Left ventricle myocardium superior (tissue), 1 donor: ENCODE measurements around the gene DHDDS. TPM values are rescaled to one million over a fixed set of nuclear protein-coding genes. Genes with fewer than 3 reads are reported as not detected.

ENCODE experiments used
- ATAC-seq: fragments of 200-7000 bp; cut with Tn5 transposase; one replicate; pipeline ENCODE4 v1.9.1; 2020; ENCODE audit warnings: mild to moderate bottlenecking, moderate library complexity
- DNase-seq: peaks from one replicate; pipeline ENCODE4 v3.0.0-alpha.2; 2020
- intact Hi-C: fragments of 100-400 bp; cut with micrococcal nuclease; formaldehyde crosslinking; loops from one replicate; pipeline ENCODE4 v1.11.0; 2022
- total RNA-seq: library from RNA; stranded (reverse); fragmentation: NEBNext Ultra II Directional; extraction: Animal tissue kit (Norgen Biotek cat#: 25700); gene quantifications from one replicate; pipeline ENCODE4 v1.2.1, GENCODE V29; 2021
- donor health status: DM: no; HTN: yes; CAD: no; lungs with severe emphysema.

DHDDS gene
- total RNA-seq, 1 donor from 2014 or later, result 29.3 TPM

GRCh38 chr1:26412180-26412840, 19.8 kb upstream of the DHDDS start:
- no peak for ATAC-seq
- intact Hi-C loops, result no loop called here

GRCh38 chr1:26413031-26413430, 19.1 kb upstream of the DHDDS start:
- intact Hi-C loops, result no loop called here
- no peak for ATAC-seq
- no peak for DNase-seq

More at GRCh38 chr1:26412180-26412840, 19.8 kb upstream of the DHDDS start:
- no peak for DNase-seq

DNA sequence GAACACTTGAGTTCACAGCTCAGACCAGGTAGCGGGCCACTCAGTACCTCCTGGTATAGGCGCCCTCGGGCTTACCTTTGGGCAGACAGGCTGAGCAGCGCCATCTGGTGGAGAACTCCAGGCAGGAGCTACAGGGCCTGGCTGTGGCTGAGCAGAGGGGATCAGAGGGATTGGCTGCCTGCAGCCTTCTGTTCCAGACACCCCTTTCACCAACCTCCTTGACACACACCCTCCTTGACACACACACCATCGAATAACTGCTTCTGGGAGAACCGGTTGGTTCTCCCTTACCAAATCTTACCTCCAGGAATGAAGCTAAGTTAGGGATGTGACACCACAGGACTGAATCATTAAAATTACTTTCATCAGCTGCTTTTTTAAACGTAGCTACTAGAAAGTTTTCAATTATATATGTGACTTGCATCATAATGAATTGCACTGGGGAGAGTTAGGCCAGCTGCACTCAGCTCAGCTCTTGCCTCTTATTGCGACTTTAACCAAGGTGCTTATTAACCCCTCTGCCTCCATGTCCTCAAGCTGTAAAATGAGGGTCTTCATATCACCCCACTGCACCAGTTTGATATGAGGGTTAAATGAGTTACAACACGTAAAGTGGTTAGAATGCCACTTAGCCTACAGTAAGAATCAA, 14.9 kb upstream of the DHDDS start:
- peak; percentile 77 for DNase-seq
- intact Hi-C loops, result no loop called here
- peak; percentile 84 for ATAC-seq

DNA sequence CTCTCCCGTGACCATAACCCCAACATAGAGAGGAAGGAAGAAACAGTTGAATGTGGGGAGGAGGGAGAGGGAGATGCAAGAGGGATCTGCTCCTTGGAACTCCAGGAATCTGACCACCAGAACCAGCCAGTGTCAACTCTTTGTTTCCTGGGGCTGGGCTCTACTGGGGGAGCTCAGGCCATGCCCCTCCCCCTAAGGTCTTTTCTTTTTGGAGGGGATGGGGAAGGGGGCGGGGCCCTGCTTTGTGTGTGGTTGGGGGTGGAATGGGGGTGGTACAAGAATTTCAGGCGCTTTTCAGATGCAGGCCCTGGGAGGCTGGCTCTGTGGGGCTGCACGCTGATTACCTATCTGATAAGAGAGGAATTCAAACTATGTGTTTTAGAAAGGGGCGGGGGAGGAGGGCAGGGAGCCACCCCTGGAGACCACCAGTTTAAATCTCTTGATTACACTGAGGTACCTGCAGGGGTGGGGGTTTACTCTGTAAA, 13.2 kb upstream of the DHDDS start:
- DNase-seq (no peak), ATAC-seq (no peak)
- intact Hi-C loops, result no loop called here

DNA sequence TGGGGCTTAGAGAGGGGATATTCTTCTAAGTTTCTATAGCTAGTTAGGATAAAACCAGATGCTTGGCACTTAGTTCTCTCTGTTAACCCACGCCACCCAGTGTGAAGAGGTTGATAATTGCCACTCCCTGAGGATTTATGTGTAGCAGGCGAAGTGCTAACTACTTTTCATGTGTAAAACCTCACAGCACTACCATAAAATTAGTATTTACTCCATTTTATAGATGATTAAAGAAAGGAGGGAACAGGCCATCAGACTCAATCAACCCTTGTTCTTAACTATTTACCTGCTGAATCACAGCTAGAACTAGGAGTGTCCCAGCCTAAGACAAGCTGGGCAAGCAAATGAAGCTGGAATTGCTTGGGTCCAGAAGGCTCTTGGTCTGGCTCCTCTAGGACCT, 12.6 kb upstream of the DHDDS start:
- intact Hi-C loops, result no loop called here
- ATAC-seq (no peak), DNase-seq (no peak)

DNA sequence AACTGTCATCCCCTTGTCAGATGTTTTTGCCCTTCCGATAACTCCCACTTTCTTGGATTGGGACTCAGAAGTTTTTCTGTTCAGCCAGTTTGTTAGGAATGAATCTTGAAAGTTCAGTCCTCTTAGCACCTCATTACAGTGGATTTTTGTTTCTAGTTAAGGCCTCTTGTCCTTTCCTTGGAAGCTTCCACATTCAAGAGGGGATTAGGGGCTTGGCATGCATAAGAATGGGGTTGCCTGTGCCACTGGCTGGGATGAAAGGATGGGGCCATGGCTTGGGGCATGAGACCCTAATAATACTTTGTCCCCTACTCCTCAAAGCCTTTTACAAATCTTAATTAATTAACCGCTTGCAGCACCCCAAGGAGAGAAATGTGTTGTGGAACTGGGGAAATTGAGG, 2.4 kb upstream of the DHDDS start:
- no peak for ATAC-seq
- no peak for DNase-seq
- intact Hi-C loops, result no loop called here

DNA sequence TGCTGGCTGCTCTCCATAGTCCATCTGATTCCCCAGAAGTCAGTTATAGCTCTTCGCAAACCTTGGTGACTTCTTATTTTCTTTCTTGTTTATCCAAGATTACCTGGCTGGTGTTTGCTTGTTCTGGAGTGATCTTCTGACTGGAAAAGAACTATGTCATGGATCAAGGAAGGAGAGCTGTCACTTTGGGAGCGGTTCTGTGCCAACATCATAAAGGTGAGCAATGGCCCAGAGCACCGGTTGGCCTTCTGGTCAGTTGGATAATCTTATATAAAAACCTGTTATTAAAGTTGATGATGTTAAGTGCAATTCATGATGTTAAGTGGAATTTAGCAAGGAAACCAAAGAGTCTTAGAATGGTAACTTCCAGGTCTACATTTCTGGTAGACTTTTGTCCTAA, 672 bp downstream of the DHDDS start:
- intact Hi-C loops, result no loop called here
- ATAC-seq, result no peak
- DNase-seq, result no peak

- no peak for DNase-seq
- no peak for ATAC-seq
- intact Hi-C loops, result no loop called here
These were observed 2.1 kb downstream of the DHDDS start for GRCh38 chr1:26434161-26434752.

DNA sequence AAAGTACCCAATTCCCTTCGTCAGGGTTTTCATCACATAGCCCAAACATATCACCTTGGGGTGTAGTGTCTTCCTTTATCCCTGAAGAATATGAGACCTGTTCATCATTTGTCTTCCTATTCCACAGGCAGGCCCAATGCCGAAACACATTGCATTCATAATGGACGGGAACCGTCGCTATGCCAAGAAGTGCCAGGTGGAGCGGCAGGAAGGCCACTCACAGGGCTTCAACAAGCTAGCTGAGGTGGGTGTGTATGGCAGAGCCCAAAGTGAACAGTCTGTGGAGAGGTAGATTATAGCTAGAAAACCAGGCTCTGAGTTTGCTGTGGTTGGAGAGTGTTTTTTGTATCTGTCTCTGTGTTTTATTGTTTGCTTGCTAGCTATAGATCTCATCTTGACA, 5.9 kb downstream of the DHDDS start:
- intact Hi-C loops, result no loop called here
- no peak for ATAC-seq
- no peak for DNase-seq

- DNase-seq (no peak), ATAC-seq (no peak)
- intact Hi-C loops, result no loop called here
These were observed 8.1 kb downstream of the DHDDS start for GRCh38 chr1:26440259-26440658.

- DNase-seq, result no peak
- ATAC-seq, result no peak
- intact Hi-C loops, result no loop called here
These were observed 17.7 kb downstream of the DHDDS start for GRCh38 chr1:26449868-26450267.

DNA sequence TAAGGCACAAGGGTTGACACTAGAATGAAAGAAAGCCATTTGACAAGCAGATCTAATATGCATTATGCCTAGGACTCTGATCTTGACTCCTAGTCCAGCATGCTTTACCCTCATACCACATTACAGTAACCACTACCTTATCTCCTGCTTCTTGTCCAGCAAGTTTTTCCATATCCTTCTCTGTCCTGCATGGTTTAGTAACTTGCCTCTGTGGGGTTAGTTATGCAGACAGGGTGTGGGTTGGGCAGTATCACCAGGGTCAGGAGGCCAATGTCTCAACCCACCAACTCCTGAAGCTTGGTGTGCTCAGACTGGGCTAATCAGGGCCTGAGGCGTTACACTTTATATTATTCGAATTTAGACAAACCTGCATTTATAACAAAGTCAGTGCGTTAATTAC, 18.8 kb downstream of the DHDDS start:
- intact Hi-C loops, result no loop called here
- ATAC-seq (no peak), DNase-seq (no peak)

DNA sequence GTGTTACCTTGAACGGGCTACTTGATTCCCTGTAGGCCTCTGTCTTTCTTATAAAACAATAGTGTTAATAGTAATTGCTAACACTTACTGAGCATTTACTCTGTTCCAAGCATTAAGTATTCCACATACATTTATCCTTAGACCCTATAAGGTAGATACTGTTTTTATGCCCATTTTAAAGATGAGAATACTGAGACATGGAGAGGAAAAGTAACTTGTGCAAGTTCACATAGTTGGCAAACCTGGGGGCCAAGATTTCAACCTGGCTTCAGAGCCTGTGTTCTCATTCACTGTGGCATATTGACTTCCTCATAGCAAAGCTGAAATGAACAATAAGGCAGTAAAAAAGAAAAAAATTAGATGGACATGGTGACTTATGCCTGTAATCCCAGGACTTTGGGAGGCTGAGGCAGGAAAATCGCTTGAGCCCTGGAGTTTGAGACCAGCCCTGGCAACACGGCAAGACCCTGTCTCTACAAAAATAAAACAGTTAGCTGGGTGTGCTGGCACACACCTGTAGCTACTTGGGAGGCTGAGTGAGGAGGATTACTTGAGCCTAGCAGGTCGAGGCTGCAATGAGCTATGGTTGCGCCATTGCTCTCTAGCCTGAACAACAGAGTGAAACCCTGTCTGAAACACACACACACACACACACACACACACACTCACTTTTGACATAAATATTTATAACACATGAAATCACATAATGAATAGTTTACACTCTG, 20.5 kb downstream of the DHDDS start:
- intact Hi-C loops, result no loop called here
- DNase-seq, result no peak
- ATAC-seq, result no peak

DNA sequence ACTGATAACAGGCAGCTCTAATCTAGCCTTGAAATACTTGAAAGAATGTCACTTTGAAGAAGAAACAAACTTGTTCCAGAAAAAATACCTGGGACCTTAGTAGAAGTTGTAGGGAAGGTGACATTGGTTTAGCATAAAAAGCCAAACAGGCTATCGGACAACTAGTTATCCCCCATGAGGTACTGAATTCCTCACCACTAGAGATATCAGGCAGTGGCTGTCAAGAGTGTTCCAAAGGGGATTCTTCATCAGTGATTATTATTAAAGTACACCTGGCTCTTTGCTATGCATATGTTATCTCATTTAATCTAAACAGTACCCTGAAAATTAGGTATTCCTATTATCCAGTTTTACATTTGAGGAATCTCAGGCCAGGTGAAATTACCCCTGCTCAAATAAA, 27.0 kb downstream of the DHDDS start:
- ATAC-seq (peak; percentile 52), DNase-seq (no peak)
- intact Hi-C loops, result no loop called here

- intact Hi-C loops, result no loop called here
- ATAC-seq (peak; percentile 92), DNase-seq (no peak)
These were observed 27.5 kb downstream of the DHDDS start for GRCh38 chr1:26459573-26460031.

GRCh38 chr1:26468911-26469310, 36.8 kb downstream of the DHDDS start:
- ATAC-seq (no peak), DNase-seq (peak; percentile 33)
- intact Hi-C loops, result no loop called here

DNA sequence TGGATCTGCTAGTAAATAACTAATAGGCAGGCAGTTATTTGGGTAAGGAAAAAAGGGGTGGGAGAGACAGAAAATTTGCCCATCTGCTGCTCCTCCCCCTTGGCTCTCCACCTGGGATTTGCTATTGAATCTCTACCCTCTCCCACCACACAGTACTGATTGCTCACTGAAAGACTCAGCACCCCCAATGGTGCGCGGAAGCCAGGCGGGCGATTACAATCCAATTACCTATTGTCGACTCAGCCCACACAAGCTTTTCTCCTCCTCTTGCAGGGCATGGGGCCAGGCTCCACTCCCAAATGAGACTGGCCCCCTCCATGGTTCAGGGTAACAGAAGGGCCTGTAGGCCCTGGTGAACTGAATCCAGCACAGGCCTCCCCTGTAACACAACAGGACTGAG, 37.4 kb downstream of the DHDDS start:
- intact Hi-C loops, result no loop called here
- DNase-seq (no peak), ATAC-seq (no peak)

GRCh38 chr1:26470878-26471497, 38.9 kb downstream of the DHDDS start:
- DNase-seq (no peak), ATAC-seq (no peak)
- intact Hi-C loops, result no loop called here

- intact Hi-C loops, result no loop called here
These were observed 39.6 kb downstream of the DHDDS start for GRCh38 chr1:26471498-26472319.

More at GRCh38 chr1:26471498-26472319, 39.6 kb downstream of the DHDDS start:
- ATAC-seq (peak; percentile 34), DNase-seq (peak; percentile 76)
